ENCODE data around the gene BIRC7.

BIRC7 gene

GRCh38 chr20:63287697-63288580 is 52.2 kb downstream of the BIRC7 start:
- in situ Hi-C loops (cut with HindIII; ENCODE audit: low sequenced_read_pairs): loop anchor here (25.0 kb wide), 1 partner anchor 201 kb away; no protein-coding TSS in a partner anchor

GRCh38 chr20:63288581-63289251 is 53.0 kb downstream of the BIRC7 start:
- in situ Hi-C loops (cut with HindIII; ENCODE audit: low sequenced_read_pairs): loop anchor here (25.0 kb wide), 1 partner anchor 201 kb away; no protein-coding TSS in a partner anchor

GRCh38 chr20:63289311-63290135 is 53.8 kb downstream of the BIRC7 start:
- in situ Hi-C loops (cut with HindIII; ENCODE audit: low sequenced_read_pairs): loop anchor here (25.0 kb wide), 1 partner anchor 202 kb away; no protein-coding TSS in a partner anchor

Measured in endothelial cell of hepatic sinusoid (primary cell).